ENCODE data around the gene CAPN2. TPM values are rescaled to one million over a fixed set of nuclear protein-coding genes. Genes with fewer than 3 reads are reported as not detected.
A peak's percentile ranks its signal among the peaks of the same experiment; 100 is the strongest.

The CAPN2 gene
- total RNA-seq, 4 donors from 2014 or later, result 160 to 207 (median 177) TPM

DNA sequence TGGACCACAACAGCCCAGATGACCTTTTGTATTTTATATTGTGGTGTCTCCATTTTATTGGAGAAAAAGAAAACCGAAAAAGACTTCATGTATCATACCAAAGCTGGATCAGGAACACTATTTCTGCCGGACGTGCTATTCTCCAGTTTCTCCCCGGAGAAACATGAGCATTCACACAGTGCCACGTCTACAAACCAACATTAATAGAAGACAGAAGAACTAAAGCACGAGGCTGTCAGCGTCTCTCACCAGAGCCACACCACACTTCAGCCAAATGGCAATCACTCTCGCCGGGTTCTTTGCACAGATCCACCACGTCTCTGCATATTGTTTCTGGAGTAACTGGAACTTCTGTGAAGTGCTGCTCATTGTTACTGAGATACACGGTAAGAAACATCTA is 108.6 kb downstream of the CAPN2 start:
- peaks cover 0 to 26% (median 0%) of the 10 kb centered on the region in 3 donors for H3K36me3 ChIP-seq
- H3K27ac ChIP-seq, result peak overlapping the region in 2 of 4 donors; percentile 26 to 36
- DNase-seq (ENCODE audit: low spot score in 2 of 2), result no peak
- 71 to 76% methylated on average over 11 of the region's 11 CpGs for WGBS, 2 donors
- H3K4me3 ChIP-seq, result no peak overlapping the region
- H3K27me3 ChIP-seq, result no peaks in the 10 kb centered on the region
- TF ChIP-seq EP300 (IDR thresholded peaks at IDR 0.05), result no peak
- TF ChIP-seq POLR2A (IDR thresholded peaks at IDR 0.05), result no peak
- TF ChIP-seq, protein P1, sequence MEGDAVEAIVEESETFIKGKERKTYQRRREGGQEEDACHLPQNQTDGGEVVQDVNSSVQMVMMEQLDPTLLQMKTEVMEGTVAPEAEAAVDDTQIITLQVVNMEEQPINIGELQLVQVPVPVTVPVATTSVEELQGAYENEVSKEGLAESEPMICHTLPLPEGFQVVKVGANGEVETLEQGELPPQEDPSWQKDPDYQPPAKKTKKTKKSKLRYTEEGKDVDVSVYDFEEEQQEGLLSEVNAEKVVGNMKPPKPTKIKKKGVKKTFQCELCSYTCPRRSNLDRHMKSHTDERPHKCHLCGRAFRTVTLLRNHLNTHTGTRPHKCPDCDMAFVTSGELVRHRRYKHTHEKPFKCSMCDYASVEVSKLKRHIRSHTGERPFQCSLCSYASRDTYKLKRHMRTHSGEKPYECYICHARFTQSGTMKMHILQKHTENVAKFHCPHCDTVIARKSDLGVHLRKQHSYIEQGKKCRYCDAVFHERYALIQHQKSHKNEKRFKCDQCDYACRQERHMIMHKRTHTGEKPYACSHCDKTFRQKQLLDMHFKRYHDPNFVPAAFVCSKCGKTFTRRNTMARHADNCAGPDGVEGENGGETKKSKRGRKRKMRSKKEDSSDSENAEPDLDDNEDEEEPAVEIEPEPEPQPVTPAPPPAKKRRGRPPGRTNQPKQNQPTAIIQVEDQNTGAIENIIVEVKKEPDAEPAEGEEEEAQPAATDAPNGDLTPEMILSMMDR (IDR thresholded peaks at IDR 0.05), result no peak
- peaks cover 0 to 38% (median 5%) of the 10 kb centered on the region in 4 donors for H3K4me1 ChIP-seq
- no peaks in the 10 kb centered on the region for H3K9me3 ChIP-seq

- H3K27ac ChIP-seq, result no peak overlapping the region
- H3K36me3 ChIP-seq, result peaks cover 0 to 21% (median 0%) of the 10 kb centered on the region in 3 donors
- H3K9me3 ChIP-seq, result no peaks in the 10 kb centered on the region
- WGBS, 2 donors, result 95 to 96% methylated on average over 9 of the region's 9 CpGs
- H3K27me3 ChIP-seq, result no peaks in the 10 kb centered on the region
- peaks cover 0 to 44% (median 13%) of the 10 kb centered on the region in 4 donors for H3K4me1 ChIP-seq
- no peak overlapping the region for H3K4me3 ChIP-seq
- DNase-seq (ENCODE audit: low spot score in 2 of 2), result no peak
- no peak for TF ChIP-seq EP300 (IDR thresholded peaks at IDR 0.05)
- TF ChIP-seq, protein P1 (IDR thresholded peaks at IDR 0.05), result no peak
- TF ChIP-seq POLR2A (IDR thresholded peaks at IDR 0.05), result no peak
These were observed 111.9 kb downstream of the CAPN2 start for GRCh38 chr1:223824287-223824686.

- Histone ChIP-seq H3K9me3 (no peaks in the 10 kb centered on the region), H3K4me3 (no peak overlapping the region), H3K4me1 (peaks cover 0 to 40% (median 13%) of the 10 kb centered on the region in 4 donors), H3K36me3 (peaks cover 0 to 17% (median 0%) of the 10 kb centered on the region in 3 donors), H3K27me3 (no peaks in the 10 kb centered on the region), H3K27ac (no peak overlapping the region)
- no peak for DNase-seq (ENCODE audit: low spot score in 2 of 2)
- 87% methylated on average over 4 of the region's 4 CpGs for WGBS, 2 donors
- TF ChIP-seq POLR2A (IDR thresholded peaks at IDR 0.05), result no peak
- no peak for TF ChIP-seq EP300 (IDR thresholded peaks at IDR 0.05)
- TF ChIP-seq, protein P1 (IDR thresholded peaks at IDR 0.05), result no peak
These were observed 112.4 kb downstream of the CAPN2 start for GRCh38 chr1:223824712-223825111.

Small RNAs within 50 kb of the gene (small RNA-seq; reads per million reads assigned to genes)
- not detected for gene RNU6-1248P

Other genes starting within 250 kb of the CAPN2 start
- gene CAPN8, start 46.8 kb upstream of the CAPN2 start, total RNA-seq, result not detected
- 10 to 100 TPM; 33.9 to 73.2 (median 52.3) TPM for gene TP53BP2, start 133.4 kb downstream of the CAPN2 start, total RNA-seq